ENCODE results near the gene DARS2.

Gene DARS2

GRCh38 chr1:173887627-173888026 lies 63.2 kb downstream of the DARS2 start:
- no peak for DNase-seq (ENCODE audit: low read depth)

DNA sequence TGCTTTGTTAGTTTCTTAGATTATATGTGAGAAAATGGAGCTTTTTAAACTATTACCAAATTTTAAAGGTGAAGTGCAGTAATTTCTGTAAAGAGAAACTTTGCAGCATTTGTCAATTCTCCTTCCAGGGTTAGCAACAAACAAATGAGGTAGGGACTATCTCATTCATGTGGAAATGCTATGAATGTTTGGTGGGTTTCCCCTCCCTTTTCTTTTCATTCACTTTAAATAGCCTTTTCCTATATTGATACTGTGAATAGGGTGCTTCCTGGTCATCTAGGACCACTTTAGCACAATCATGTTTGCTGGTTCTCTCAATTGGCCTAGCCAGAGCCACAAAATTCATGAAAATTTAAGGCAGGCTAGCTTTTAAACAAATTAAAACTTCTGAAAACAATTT lies 64.3 kb downstream of the DARS2 start:
- DNase-seq (ENCODE audit: low read depth), result no peak

DNA sequence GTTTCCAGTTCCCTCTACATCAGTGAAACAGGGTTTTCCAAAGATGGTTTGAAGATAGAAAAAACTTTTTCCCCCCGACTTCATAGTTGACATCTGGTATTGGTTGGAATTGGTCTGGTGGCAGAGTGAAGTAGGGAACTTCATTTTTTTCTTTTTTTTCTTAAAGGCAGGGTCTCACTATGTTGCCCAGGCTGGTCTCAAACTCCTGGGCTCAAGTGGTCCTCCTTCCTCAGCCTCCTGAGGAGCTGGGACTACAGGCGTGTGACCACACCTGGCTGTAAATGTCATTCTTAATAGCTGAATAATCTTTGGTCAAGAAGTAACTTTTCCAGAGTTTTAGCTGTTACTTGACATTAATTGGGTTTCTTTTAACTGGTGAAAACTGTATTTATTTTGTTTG lies 65.4 kb downstream of the DARS2 start:
- DNase-seq (ENCODE audit: low read depth), result no peak

GRCh38 chr1:173893611-173894010 lies 69.1 kb downstream of the DARS2 start:
- no peak for DNase-seq (ENCODE audit: low read depth)

- no peak for DNase-seq (ENCODE audit: low read depth)
These were observed 69.7 kb downstream of the DARS2 start for GRCh38 chr1:173894189-173894588.

DNA sequence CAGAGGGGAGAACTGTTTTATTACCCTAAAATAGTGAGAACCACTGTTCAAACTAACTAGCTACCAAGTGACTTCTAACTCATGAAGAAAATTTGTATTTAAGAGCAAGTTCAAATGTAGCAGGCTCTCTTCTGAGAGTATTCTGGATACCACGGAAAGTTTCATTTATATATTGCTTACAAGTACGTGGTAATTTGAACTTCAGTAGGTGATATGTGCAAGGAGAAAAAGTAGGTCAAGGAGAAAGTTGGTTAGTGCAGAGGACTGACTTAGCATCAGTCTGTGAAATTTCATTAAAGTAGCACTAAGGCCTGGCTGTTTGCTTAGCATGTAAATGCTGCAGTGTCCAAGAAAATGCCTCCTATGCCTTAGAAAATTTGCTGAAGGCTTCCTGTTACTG lies 76.0 kb downstream of the DARS2 start:
- no peak for DNase-seq (ENCODE audit: low read depth)

DNA sequence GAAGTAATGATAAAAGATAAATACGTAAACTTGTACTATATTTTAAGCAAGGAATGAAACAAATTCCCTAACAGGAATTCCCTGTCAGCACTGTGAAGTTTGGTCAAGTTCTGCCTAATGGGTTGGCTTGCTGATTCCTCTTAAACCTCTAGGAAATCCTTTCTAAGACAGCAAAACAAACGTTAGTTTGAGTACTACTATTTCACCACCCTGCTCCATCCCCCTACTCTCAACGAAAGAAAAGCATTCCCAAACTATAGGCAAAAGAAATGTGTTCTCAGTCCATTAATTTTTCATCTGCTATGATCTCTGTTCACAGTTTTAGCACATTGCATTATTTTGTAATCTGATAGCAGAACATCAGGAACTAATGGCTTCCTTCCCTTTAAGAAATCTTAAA lies 76.5 kb downstream of the DARS2 start:
- DNase-seq (ENCODE audit: low read depth), result no peak

DNA sequence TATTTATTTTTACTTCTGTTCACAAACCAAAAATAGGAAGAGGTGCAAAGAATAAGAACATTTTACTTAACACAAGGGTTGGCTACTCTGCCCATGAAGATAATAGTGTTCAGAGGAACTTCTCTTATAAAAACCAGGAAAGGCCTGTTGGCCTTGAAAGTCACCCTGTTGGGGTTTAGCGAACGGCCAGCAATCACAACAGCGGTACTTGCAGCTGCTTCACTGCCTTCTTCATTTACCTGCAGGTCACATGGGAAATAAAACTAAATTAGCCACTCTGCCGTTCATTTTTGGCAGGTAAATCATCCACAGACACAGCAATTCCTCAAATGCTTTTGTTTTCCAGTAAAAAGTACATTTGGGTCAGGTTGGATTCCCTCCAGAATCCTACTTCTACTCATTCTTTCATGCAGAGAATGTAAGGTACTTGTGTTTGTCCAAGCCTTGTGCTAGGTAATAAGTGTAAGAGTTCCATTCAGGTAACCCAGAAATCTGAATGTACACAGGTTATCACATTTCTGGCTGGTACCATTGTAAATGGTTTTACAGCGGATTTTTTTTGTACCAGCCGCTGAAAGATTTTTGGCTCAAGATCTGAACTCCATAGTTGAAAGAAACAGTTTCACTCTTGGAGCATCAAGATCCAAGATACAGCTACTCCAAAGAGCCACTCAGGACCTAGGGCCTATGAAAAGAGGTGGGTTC lies 79.5 kb downstream of the DARS2 start:
- no peak for DNase-seq (ENCODE audit: low read depth)
